HUES64 (cell line): ENCODE measurements around the gene DBP.

Experiments used
- H3K27ac ChIP-seq: 2 replicates; pipeline ENCODE4 v1.7.0; 2013; ENCODE audit warnings: low read depth, low read length, inconsistent platforms
- H3K27me3 ChIP-seq: 2 replicates; pipeline ENCODE4 v1.6.1; 2013; ENCODE audit warnings: mild to moderate bottlenecking, low read length; ENCODE audit not compliant: insufficient read depth
- H3K36me3 ChIP-seq: 2 replicates; pipeline ENCODE4 v1.6.1; 2013; ENCODE audit warnings: mild to moderate bottlenecking, low read length; ENCODE audit not compliant: insufficient read depth
- H3K4me1 ChIP-seq: 2 replicates; pipeline ENCODE4 v1.6.1; 2013; ENCODE audit warnings: mild to moderate bottlenecking, low read length, moderate library complexity; ENCODE audit not compliant: insufficient read depth
- H3K4me3 ChIP-seq: 2 replicates; pipeline ENCODE4 v1.5.1; 2013; ENCODE audit warnings: mild to moderate bottlenecking, low read length, moderate library complexity
- H3K9ac ChIP-seq: 2 replicates; pipeline ENCODE4 v1.6.1; 2013; ENCODE audit warnings: mild to moderate bottlenecking, low read depth, low read length
- H3K9me3 ChIP-seq: 2 replicates; pipeline ENCODE4 v1.6.1; 2013; ENCODE audit warnings: low read depth, low read length; ENCODE audit not compliant: insufficient read depth
- WGBS: fragments of 150-250, 120-280 bp; methylation state at CpG from one replicate; pipeline ENCODE4 v1.1.7; 2013; ENCODE audit warnings: missing lambda C conversion rate; 5-methylcytosine and 5-hydroxymethylcytosine counted together

Gene DBP

GRCh38 chr19:48638831-48639381 is 1.7 kb upstream of the DBP start:
- Histone ChIP-seq H3K27ac (peak overlapping the region; percentile 90; the same call in 1 of the 2 replicates), H3K9me3 (no peaks in the 10 kb centered on the region), H3K36me3 (no peaks in the 10 kb centered on the region), H3K4me3 (peak overlapping the region; percentile 29; the same call in 1 of the 2 replicates), H3K27me3 (peaks cover 15% of the 10 kb centered on the region), H3K4me1 (peaks cover 14% of the 10 kb centered on the region), H3K9ac (no peak overlapping the region)
- WGBS, result 88% methylated on average over 15 of the region's 16 CpGs

GRCh38 chr19:48637948-48638830 is 1.0 kb upstream of the DBP start:
- 14% methylated on average over 29 of the region's 29 CpGs for WGBS
- peaks cover 16% of the 10 kb centered on the region for H3K4me1 ChIP-seq
- H3K36me3 ChIP-seq, result no peaks in the 10 kb centered on the region
- peak overlapping the region; percentile 53 for H3K4me3 ChIP-seq
- no peaks in the 10 kb centered on the region for H3K9me3 ChIP-seq
- H3K27ac ChIP-seq, result peak overlapping the region; percentile 90
- peaks cover 15% of the 10 kb centered on the region for H3K27me3 ChIP-seq
- H3K9ac ChIP-seq, result peak overlapping the region; percentile 71

GRCh38 chr19:48637449-48637947 is 319 bp upstream of the DBP start:
- Histone ChIP-seq H3K27ac (peak overlapping the region; percentile 90), H3K9ac (peak overlapping the region; percentile 71), H3K4me3 (peak overlapping the region; percentile 80), H3K9me3 (no peaks in the 10 kb centered on the region), H3K4me1 (peaks cover 16% of the 10 kb centered on the region), H3K27me3 (peaks cover 15% of the 10 kb centered on the region), H3K36me3 (0 out of 2 replicates have a peak, but pooled peaks cover 2% of the 10 kb centered on the region)
- under 1% methylated on average over 38 of the region's 38 CpGs for WGBS

GRCh38 chr19:48635966-48636858 is 967 bp downstream of the DBP start:
- Histone ChIP-seq H3K9ac (peak overlapping the region; percentile 36), H3K4me3 (peak overlapping the region; percentile 80), H3K9me3 (no peaks in the 10 kb centered on the region), H3K36me3 (0 out of 2 replicates have a peak, but pooled peaks cover 2% of the 10 kb centered on the region), H3K27ac (no peak overlapping the region; the same call in 1 of the 2 replicates), H3K27me3 (peaks cover 15% of the 10 kb centered on the region), H3K4me1 (peaks cover 16% of the 10 kb centered on the region)
- 5% methylated on average over 34 of the region's 35 CpGs for WGBS

- H3K4me1 ChIP-seq, result peaks cover 16% of the 10 kb centered on the region
- peaks cover 15% of the 10 kb centered on the region for H3K27me3 ChIP-seq
- H3K36me3 ChIP-seq, result 0 out of 2 replicates have a peak, but pooled peaks cover 2% of the 10 kb centered on the region
- 2% methylated on average over 67 of the region's 67 CpGs for WGBS
- peak overlapping the region; percentile 80 for H3K4me3 ChIP-seq
- H3K9ac ChIP-seq, result peak overlapping the region; percentile 36; the same call in 1 of the 2 replicates
- H3K9me3 ChIP-seq, result no peaks in the 10 kb centered on the region
- peak overlapping the region; percentile 84; the same call in 1 of the 2 replicates for H3K27ac ChIP-seq
These were observed 1.8 kb downstream of the DBP start for GRCh38 chr19:48635263-48635965.

- H3K9ac ChIP-seq, result peak overlapping the region; percentile 23
- WGBS, result 8% methylated on average over 37 of the region's 37 CpGs
- 0 out of 2 replicates have a peak, but pooled peaks cover 2% of the 10 kb centered on the region for H3K36me3 ChIP-seq
- H3K27ac ChIP-seq, result peak overlapping the region; percentile 84; the same call in 1 of the 2 replicates
- peaks cover 15% of the 10 kb centered on the region for H3K27me3 ChIP-seq
- H3K9me3 ChIP-seq, result no peaks in the 10 kb centered on the region
- peaks cover 12% of the 10 kb centered on the region for H3K4me1 ChIP-seq
- peak overlapping the region; percentile 44 for H3K4me3 ChIP-seq
These were observed 2.5 kb downstream of the DBP start for GRCh38 chr19:48634424-48635262.

GRCh38 chr19:48634036-48634342 is 3.2 kb downstream of the DBP start:
- Histone ChIP-seq H3K4me1 (peaks cover 12% of the 10 kb centered on the region), H3K9me3 (no peaks in the 10 kb centered on the region), H3K27me3 (peaks cover 15% of the 10 kb centered on the region), H3K4me3 (peak overlapping the region; percentile 26), H3K9ac (peak overlapping the region; percentile 23), H3K36me3 (0 out of 2 replicates have a peak, but pooled peaks cover 2% of the 10 kb centered on the region), H3K27ac (peak overlapping the region; percentile 46; the same call in 1 of the 2 replicates)
- whole genome bisulfite sequencing, result 84% methylated on average over 7 of the region's 7 CpGs

GRCh38 chr19:48633148-48634035 is 3.8 kb downstream of the DBP start:
- WGBS, result 91% methylated on average over 21 of the region's 22 CpGs
- no peaks in the 10 kb centered on the region for H3K9me3 ChIP-seq
- no peak overlapping the region for H3K4me3 ChIP-seq
- peaks cover 7% of the 10 kb centered on the region for H3K4me1 ChIP-seq
- peak overlapping the region; percentile 46; the same call in 1 of the 2 replicates for H3K27ac ChIP-seq
- H3K9ac ChIP-seq, result no peak overlapping the region
- H3K36me3 ChIP-seq, result 0 out of 2 replicates have a peak, but pooled peaks cover 2% of the 10 kb centered on the region
- peaks cover 15% of the 10 kb centered on the region for H3K27me3 ChIP-seq

- no peaks in the 10 kb centered on the region for H3K9me3 ChIP-seq
- H3K4me1 ChIP-seq, result peaks cover 6% of the 10 kb centered on the region
- no peak overlapping the region for H3K27ac ChIP-seq
- no peak overlapping the region for H3K9ac ChIP-seq
- H3K36me3 ChIP-seq, result 0 out of 2 replicates have a peak, but pooled peaks cover 2% of the 10 kb centered on the region
- H3K27me3 ChIP-seq, result peaks cover 15% of the 10 kb centered on the region
- no peak overlapping the region for H3K4me3 ChIP-seq
These were observed 4.5 kb downstream of the DBP start for GRCh38 chr19:48632692-48633147.
